Measurements from ENCODE around the gene EIF2S3B.
A peak's percentile ranks its signal among the peaks of the same experiment; 100 is the strongest.
"Not testable (repeated sequence)": the region's sequence is repeated elsewhere in the genome, so short reads cannot be mapped to it uniquely, and the experiment has no call there.

The EIF2S3B gene

DNA sequence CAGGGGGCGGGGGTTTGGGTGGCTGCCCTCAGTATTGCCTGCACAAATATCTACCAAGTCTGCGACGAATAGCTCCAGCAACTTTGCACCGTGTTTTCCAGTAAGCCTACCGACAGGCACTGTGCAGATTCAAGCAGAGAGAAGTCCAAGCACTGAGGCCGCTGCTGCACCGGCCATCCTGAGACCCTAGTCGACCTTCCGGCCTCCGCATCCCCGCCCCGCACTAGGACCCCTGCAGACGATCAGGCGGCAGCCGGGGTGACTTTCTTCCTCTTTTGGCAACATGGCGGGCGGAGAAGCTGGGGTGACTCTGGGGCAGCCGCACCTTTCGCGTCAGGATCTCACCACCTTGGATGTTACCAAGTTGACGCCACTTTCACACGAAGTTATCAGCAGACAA lies at the start of gene EIF2S3B:
TSS of gene EIF2S3B (plus strand) at position 271 of the 400 bp plus-strand sequence. CDS start at position 284, 13 bp downstream.
- intact Hi-C loops (cut with DNase I): no loop called here
- peak in 3 of 10 donors; percentile 57 to 74 (median 63) for DNase-seq

DNA sequence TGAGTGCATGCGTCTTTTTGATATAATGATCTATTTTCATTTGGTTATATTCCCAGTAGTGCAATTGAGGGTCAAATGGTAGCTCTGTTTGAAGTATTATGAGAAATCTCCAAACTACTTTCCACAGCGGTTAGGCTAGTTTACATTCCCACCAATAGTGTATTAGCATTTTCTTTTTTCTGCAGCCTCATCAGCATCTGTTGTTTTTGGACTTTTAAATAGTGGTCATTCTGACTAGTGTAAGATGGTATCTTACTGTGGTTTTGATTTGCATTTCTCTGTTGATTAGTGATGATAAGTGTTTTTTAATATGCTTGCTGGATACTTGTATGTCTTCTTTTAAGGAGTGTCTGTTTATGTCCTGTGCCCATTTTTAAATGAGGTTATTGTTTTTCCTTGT lies 48.8 kb upstream of the EIF2S3B start:
- intact Hi-C loops (cut with DNase I): no loop called here
- DNase-seq: no peak

DNA sequence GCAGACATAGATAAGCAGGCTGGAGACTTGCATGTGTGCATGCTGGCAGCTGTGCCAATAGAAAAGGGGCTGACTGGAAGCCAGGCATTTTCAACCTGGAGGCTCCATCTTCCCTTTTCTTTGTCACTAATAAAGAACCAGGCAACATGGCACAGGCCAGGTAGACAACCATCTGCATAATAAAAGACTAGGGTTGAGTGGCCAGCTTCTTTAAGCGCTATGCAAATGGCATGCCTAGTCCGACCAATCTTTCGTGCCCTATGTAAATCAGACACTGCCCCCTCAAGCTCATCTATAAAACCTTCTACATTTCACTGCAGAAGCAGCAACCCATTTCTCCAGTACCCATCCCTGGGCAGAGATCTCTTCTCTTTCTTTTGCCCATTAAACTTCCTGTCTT lies 47.9 kb upstream of the EIF2S3B start:
- intact Hi-C loops (cut with DNase I): no loop called here
- no peak for DNase-seq

DNA sequence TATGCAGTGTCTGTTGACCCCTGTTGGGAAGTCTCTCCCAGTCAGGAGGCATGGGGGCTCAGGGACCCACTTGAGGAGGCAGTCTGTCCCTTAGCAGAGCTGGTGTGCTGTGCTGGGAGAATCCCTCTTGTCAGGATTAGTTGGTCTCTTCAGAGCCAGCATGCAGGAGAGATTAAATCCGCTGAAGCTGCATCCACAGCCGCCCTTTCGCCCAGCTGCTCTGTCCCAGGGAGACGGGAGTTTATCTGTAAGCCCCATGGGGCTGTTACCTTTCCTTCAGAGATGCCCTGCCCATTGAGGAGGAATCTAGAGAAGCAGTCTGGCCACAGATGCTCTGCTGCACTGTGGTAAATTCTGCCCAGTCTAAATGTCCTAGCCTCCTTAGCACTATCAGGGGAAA lies 39.4 kb upstream of the EIF2S3B start:
- intact Hi-C loops (cut with DNase I): no loop called here
- peak in 1 of 10 donors; percentile 72 for DNase-seq

DNA sequence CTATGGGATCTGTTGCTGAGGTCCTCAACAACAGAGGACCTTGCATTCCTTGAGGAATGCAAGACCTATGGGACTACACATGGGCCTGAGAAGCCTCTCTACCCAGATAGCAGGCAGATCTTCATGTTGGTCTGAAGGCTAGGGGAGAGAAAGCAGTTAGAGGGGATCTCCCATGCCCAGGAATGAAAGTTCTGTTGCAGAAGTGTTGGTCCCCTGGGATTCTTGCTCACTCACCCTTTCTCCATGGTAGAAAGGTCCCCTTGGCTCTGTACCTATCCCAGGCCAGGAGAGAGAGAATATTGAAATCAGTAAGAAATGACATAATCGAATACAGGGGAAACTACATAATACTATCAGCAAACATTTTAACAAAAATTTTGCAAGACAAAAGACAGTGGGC lies 36.0 kb upstream of the EIF2S3B start:
- DNase-seq: no peak
- intact Hi-C loops (cut with DNase I): no loop called here

DNA sequence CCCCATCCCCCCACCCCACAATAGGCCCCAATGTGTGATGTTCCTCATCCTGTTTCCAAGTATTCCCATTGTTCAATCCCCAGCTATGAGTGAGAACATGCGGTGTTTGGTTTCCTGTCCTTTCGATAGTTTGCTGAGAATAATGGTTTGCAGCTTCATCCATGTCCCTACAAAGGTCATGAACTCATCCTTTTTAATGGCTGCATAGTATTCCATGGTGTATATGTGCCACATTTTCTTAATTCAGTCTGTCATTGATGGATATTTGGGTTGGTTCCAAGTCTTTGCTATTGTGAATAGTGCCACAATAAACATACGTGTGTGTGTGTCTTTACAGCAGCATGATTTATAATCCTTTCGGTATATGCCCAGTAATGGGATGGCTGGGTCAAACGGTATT lies 32.9 kb upstream of the EIF2S3B start:
- DNase-seq; intact Hi-C loops (cut with DNase I): not testable (repeated sequence)

DNA sequence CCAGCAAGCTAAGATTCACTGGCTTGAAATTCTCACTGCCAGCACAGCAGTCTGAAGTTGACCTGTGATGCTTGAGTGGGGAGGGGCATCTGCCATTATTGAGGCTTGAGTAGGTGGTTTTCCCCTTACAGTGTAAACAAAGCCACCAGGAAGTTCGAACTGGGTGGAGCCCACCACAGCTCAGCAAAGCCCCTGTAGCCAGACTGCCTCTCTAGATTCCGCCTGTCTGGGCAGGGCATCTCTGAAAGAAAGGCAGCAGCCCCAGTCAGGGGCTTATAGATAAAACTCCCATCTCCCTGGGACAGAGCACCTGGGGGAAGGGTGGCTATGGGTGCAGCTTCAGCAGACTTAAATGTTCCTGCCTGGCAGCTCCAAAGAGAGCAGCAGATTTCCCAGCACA lies 23.8 kb upstream of the EIF2S3B start:
- intact Hi-C loops (cut with DNase I); DNase-seq: not testable (repeated sequence)

DNA sequence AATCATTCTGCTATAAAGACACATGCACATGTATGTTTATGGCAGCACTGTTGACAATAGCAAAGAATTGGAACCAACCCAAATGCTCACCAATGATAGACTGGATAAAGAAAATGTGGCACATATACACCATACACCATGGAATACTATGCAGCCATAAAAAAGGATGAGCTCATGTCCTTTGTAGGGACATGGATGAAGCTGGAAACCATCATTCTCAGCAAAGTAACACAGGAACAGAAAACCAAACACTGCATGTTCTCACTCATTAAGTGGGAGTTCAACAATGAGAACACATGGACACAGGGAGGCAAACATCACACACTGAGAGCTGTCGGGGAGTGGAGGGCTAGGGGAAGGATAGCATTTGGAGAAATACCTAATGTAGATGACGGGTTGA lies 18.4 kb upstream of the EIF2S3B start:
- DNase-seq; intact Hi-C loops (cut with DNase I): not testable (repeated sequence)

DNA sequence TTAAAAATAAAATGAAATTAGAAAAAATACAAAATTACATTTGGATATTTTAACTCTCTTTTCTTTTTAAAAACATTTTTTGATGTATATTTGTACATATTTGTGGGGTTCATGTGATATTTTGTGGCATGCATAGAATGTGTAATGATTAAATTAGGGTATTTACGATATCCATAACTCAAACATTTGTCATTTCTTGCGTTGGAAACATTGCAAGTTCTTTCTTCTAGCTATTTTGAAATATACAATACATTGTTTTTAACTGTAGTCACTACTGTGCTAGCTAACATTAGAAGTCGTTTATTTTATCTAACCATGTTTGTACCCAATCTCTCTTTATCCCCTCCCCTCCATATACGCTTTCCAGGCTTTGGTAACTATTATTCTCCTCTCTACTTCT lies 13.9 kb upstream of the EIF2S3B start:
- intact Hi-C loops (cut with DNase I): no loop called here
- no peak for DNase-seq

DNA sequence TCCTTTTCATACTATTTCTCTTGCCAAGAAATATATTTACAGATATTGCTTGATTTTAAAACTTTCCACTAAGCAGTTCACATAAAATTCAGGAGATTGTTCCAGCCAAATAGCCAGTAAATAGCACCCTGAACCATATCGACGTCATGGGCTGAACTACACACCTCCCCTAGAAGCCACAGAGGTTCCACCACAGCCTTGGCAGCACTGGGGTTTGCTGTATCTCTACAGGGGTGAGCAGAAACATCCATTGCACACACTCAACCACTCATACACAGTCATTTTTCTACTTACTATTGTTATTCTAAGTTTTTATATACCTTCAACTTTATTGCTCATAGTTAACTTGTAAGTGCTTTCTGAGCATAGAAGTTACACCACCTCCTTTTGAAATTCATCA lies 8.1 kb upstream of the EIF2S3B start:
- intact Hi-C loops (cut with DNase I): no loop called here
- no peak for DNase-seq

DNA sequence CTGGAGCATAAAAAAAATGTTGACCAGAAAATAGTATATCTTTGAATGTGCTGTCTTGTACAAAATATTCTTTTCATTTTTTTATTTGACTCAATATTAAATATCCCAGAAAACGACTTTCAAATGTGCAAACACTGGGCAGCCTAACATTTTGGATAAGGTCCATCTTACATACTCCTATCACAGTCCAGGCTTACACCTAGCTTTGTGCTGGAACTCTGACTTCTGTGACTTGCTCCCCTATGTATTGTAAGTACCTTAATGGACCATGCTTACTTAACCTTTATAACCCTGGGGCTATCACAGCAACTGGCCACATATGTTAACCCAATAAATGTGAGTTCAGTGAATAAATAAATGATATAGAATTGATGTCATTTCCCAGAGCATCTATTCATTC lies 7.6 kb upstream of the EIF2S3B start:
- intact Hi-C loops (cut with DNase I): no loop called here
- no peak for DNase-seq

DNA sequence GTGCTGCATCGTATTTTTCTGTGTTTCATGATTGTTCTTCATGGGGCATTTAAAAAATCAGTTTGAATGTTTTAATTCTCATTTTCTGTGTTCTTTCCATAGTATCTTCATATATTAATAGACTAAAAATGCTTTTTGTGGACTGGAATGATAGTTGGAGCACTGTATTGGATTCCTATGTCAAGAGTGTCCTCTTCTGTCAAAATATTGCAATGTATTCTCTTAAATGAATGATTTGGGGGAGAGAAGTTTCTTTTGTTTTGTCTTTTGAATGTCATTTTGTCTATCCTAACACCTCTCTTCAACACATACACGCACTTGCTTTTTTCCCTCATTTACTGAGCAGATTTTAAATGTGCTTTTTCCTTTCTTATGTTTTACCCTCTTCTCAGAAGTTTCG lies 4.7 kb upstream of the EIF2S3B start:
- intact Hi-C loops (cut with DNase I): loop anchor here (1.0 to 5.0 kb wide), 2 partner anchors 170 to 349 kb away; no protein-coding TSS in a partner anchor
- no peak for DNase-seq

DNA sequence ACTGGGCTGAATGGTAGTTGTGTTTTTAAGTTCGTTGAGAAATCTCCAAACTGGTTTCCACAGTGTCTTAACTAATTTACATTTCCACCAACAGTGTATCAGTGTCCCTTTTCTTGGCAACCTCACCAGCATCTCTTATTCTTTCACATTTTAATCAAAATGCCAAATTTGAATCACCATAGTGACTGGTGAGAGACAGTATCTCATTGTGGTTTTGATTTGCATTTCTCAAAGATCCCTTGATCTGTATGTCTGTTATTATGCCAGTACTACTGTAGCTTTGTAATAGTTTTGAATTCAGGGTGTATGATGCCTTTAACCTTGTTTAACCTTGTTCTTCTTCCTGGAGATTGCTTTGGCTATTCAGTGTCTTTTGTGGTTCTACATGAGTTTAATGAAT lies 2.2 kb upstream of the EIF2S3B start:
- DNase-seq: no peak
- intact Hi-C loops (cut with DNase I): loop anchor here (5.0 kb wide), 1 partner anchor 351 kb away; no protein-coding TSS in a partner anchor

DNA sequence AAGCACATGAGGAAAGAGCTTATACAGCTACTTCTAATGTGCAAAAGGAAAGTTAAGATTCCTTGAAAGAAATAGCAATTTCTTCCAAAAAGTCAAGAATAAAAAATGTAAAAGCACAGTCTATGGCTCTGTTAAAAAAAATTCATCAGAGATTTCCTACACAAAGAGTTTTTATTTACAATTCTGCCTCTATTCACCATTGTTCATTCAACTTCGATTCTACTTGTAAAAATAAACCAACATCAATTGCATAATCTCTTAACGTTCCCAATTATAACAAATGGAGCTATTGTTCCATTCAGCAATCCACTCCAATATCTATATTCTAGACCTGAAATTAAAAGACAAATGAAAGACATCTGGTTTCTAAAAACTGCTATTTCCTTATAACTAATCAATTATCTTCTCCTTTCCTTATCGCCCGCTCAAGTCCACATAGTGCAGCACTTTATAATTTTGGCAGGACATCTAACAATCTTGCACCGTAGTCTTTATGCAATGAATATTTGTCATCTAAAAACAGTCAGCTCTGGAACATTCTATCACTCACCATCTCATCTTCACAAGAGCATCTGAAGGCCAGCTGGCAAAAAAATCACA lies 6.2 kb downstream of the EIF2S3B start:
- intact Hi-C loops (cut with DNase I): no loop called here
- DNase-seq: no peak

DNA sequence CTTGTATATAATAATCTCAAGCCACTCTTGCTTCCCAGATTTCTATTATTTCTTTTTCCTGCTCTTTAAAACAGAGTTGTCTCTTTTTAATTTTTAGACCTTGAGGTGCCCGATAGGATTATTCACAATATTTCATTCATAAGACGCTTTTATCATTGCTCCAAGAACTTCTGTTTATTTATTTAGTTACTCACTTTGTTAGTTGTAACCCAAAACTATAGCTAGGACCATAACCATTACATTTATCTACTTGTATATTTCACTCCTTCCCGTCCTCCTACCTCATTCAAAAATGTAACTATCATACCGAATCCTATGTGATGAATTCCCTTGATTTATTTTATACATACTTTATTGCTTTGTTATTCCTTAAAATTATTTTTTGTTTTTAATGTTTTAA lies 7.1 kb downstream of the EIF2S3B start:
- no peak for DNase-seq
- intact Hi-C loops (cut with DNase I): no loop called here

DNA sequence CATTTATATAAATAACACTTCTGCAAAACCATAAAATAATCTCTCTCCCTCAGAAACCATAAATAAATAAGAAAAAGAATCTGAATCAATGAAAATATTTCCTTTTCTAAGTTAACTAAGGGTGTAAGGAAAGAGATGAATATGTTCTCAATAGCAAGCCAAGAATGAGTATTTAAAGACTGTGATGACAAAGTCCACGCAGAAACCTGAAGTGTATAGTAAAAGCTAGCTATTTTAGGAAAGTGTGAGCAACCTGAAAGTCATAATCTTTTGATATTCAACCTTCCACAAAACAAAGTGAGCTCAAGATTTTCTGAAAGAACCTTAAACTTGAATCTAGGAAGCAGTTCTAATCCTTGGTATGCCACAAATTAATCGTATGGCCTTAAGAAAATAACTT lies 15.9 kb downstream of the EIF2S3B start:
- intact Hi-C loops (cut with DNase I): no loop called here
- DNase-seq: no peak

DNA sequence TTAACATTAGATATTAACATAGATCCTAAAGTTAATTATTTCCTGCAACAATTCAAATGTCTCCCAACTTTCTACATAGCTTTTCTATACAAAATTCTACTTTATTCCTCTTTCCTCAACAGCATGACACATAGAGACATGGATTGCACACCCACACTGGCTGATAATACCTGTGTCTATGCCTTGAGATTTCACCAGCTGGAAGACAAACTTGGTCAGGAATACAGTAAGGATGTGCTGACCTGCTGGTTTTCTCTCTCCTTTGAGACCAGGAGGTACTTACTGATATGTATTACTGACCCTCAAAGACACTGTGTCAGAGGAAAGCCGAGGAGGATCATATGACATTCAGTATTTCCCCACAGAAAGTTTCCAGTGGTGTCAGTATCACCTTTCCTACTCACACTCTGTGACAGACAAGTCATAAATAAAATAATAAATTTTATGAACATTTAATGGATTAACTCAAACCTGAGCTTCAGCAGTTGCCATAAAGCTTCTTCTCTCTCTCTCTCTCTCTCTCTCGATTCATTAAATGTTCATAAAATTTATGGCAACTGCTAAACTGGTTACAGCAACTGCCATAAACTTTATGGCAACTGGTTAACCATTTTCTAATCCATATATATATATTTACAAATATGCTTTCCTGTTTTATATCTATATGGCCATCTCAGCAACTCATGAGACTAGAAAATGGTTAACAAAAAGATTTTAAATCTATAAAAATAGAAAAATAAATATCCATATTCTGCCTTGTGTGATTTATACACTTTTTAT lies 22.7 kb downstream of the EIF2S3B start:
- intact Hi-C loops (cut with DNase I): no loop called here
- DNase-seq: no peak

DNA sequence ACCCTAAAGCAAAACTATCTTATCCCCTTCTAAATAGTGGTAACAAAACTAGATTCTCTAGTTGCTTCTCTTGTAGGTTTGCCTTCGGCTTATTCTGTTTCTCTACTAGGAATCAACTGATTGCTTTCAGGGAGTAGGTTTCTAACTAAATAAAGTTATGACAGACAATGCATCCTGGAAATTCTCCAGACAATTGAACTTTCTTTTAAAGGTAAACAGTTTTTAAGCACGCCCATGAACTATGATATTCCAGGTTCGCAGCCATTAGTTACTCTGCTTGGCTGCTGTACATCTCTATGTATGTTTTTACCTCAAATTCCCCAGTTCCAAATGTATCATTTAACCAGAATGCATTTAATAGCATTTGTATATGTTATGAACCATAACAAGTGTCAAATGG lies 23.9 kb downstream of the EIF2S3B start:
- intact Hi-C loops (cut with DNase I): no loop called here
- DNase-seq: no peak

DNA sequence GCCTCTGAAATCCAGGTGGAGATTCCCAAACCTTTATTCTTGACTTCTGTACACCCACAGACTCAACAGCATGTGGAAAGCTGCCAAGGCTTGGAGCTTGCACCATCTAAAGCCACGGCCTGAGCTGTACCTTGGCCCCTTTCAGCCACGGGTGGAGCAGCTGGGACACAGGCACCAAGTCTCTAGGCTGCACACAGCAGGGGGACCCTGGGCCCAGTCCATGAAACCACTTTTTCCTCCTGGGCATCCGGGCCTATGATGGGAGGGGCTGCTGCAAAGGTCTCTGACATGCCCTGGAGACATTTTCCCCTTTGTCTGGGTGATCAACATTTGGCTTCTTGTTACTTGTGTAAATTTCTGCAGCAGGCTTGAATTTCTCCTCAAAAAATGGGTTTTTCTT lies 32.0 kb downstream of the EIF2S3B start:
- intact Hi-C loops (cut with DNase I): no loop called here
- DNase-seq: no peak

DNA sequence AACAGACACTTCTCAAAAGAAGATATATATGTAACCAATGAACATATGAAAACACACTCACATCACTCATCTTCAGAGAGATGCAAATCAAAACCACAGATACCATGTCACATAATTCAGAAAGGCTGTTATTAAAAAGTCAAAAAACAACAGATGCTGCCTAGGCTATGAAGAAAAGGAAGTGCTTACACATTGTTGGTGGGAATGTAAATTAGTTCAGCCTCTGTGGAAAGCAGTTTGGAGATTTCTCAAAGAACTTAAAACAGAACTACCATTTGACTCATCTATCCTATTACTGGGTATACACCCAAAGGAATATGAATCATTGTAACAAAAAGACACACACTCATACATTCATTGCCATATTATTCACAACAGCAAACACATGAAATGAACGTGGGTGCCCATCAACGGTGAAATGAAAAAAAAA lies 35.1 kb downstream of the EIF2S3B start:
- no peak for DNase-seq
- intact Hi-C loops (cut with DNase I): no loop called here

DNA sequence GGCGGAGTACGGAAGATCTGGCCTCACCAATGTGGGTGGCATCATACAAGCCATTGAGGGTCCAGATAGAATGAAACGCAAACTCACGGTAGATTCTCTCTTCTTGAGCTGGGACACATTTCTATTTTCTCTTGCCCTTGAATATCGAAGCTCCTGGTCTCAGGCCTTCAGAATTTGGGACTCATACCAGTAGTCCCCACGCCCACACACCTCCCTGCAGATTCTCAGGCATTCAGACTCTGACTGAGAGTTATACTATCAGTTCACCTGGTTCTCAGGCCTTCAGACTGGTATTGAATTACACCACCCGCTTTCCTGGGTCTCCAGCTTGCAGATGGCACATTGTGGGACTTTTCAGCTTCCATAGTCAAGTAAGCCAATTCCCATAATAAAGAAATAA lies 37.8 kb downstream of the EIF2S3B start:
- intact Hi-C loops (cut with DNase I): no loop called here
- DNase-seq: no peak

DNA sequence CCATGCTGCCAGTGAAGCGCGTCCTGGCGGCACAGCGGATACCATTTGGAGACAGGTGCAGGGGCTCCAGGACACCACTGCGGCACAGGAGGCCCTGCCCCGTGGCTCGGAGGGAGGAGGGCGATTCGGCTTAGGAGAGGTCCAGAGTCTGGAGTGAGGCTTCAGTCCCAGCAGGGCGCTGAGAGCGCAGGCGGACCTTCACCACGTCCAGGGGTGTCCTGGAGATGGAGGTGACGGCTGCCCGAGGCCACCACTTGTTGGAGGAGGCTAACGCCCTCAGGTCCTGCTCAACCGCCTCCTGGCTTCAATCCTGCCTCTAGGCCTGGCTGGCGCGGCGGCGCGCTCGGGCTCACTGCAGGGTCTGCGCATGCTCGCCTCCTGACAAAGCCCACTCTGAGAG lies 45.7 kb downstream of the EIF2S3B start:
- intact Hi-C loops (cut with DNase I): no loop called here

More for the DNA sequence above, 45.7 kb downstream of the EIF2S3B start:
- DNase-seq: peak in 4 of 10 donors; percentile 5 to 71 (median 54)
